ENCODE measurements around the gene GRIPAP1. TPM values are rescaled to one million over a fixed set of nuclear protein-coding genes. Genes with fewer than 3 reads are reported as not detected.
A peak's percentile ranks its signal among the peaks of the same experiment; 100 is the strongest.

The GRIPAP1 gene
- total RNA-seq, 1 donor from 2014 or later = 43.4 TPM

DNA sequence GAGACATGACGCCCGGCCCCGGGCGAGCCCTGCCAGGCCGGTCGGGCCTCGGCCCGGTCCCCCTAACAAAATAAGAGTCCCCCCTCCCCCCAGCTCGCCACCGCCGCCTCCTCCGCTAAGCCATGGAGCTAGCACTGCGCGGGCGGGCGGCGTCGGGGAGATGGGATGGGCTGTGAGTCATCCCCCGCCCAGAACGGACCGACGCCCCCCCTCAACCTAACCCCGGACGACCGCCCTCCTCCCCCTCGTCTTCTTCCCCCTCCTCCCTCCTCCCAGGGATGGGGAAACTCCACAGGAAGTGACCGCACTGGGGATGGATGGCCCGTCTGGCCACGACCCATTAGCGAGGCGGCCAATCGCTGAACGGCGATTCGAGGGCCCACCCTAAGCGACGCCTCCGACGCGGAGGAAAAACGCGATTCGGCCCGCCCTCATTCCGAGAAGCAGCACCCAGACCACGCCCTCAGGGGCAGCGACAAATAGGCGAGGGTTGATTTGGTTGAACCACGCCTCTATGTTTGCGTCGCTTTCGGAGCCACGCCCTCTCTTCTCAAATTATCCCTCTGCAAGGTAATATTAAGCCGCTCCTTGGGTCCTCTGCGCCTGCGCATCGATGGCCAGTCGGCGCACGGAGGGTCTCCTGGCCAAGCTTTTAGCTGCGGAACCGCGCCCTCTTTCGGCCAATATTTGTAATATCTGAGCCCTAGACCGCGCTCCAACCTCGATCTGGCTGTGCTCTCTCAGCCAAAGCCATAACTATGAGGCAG lies 41.3 kb upstream of the GRIPAP1 start, which contains the start of gene TFE3:
Gene TFE3 (minus strand): TSS at position 138 of the 767 bp plus-strand sequence. CDS start 131 bp downstream, at position 7.
- peak; percentile 100 for FAIRE-seq
- no peak for TF ChIP-seq EZH2 (IDR thresholded peaks at IDR 0.05; ENCODE audit: insufficient read depth, low read length)
- TF ChIP-seq, protein P1, sequence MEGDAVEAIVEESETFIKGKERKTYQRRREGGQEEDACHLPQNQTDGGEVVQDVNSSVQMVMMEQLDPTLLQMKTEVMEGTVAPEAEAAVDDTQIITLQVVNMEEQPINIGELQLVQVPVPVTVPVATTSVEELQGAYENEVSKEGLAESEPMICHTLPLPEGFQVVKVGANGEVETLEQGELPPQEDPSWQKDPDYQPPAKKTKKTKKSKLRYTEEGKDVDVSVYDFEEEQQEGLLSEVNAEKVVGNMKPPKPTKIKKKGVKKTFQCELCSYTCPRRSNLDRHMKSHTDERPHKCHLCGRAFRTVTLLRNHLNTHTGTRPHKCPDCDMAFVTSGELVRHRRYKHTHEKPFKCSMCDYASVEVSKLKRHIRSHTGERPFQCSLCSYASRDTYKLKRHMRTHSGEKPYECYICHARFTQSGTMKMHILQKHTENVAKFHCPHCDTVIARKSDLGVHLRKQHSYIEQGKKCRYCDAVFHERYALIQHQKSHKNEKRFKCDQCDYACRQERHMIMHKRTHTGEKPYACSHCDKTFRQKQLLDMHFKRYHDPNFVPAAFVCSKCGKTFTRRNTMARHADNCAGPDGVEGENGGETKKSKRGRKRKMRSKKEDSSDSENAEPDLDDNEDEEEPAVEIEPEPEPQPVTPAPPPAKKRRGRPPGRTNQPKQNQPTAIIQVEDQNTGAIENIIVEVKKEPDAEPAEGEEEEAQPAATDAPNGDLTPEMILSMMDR (IDR thresholded peaks at IDR 0.05; ENCODE audit: insufficient read depth, low read depth, low read length) = peak; percentile 38
- Mint-ChIP-seq H3K27ac (ENCODE audit: unreplicated experiment) (peak within 1 kb of the TSS; percentile 97), H3K4me3 (ENCODE audit: unreplicated experiment) (peak within 1 kb of the TSS; percentile 97), H3K9me3 (ENCODE audit: unreplicated experiment) (no peaks in the 10 kb centered on the region), H3K4me1 (ENCODE audit: low read depth, unreplicated experiment) (peaks cover 11% of the 10 kb centered on the region), H3K27me3 (ENCODE audit: low read depth, unreplicated experiment) (no peaks in the 10 kb centered on the region), H3K36me3 (ENCODE audit: low read depth, unreplicated experiment) (peaks cover 4% of the 10 kb centered on the region)
- H3K4me2 ChIP-seq (ENCODE audit: low read length) = peak within 1 kb of the TSS; percentile 90
- no peaks in the 10 kb centered on the region for H3K9me3 ChIP-seq (ENCODE audit: insufficient read depth, low read depth, low read length)
- peaks cover 40% of the 10 kb centered on the region for H3K79me2 ChIP-seq (ENCODE audit: insufficient read depth, low read length)
- H3K27me3 ChIP-seq (ENCODE audit: insufficient read depth, low read length) = no peaks in the 10 kb centered on the region
- DNase-seq (ENCODE audit: low read depth) = peak; percentile 95
- peak within 1 kb of the TSS; percentile 77 for H3K4me3 ChIP-seq (ENCODE audit: insufficient read depth, low read depth, low read length)
- H3K36me3 ChIP-seq (ENCODE audit: insufficient read depth, low read length) = peaks cover 4% of the 10 kb centered on the region
- H3K4me1 ChIP-seq (ENCODE audit: insufficient read depth, low read length) = peaks cover 16% of the 10 kb centered on the region
- H3K9ac ChIP-seq (ENCODE audit: low read length) = peak within 1 kb of the TSS; percentile 91
- peaks cover 13% of the 10 kb centered on the region for H4K20me1 ChIP-seq (ENCODE audit: insufficient read depth, low read length)
- H3K27ac ChIP-seq (ENCODE audit: low read depth, low read length) = peak within 1 kb of the TSS; percentile 88
- peak within 1 kb of the TSS; percentile 84 for H2AFZ ChIP-seq (ENCODE audit: low read depth, low read length)

DNA sequence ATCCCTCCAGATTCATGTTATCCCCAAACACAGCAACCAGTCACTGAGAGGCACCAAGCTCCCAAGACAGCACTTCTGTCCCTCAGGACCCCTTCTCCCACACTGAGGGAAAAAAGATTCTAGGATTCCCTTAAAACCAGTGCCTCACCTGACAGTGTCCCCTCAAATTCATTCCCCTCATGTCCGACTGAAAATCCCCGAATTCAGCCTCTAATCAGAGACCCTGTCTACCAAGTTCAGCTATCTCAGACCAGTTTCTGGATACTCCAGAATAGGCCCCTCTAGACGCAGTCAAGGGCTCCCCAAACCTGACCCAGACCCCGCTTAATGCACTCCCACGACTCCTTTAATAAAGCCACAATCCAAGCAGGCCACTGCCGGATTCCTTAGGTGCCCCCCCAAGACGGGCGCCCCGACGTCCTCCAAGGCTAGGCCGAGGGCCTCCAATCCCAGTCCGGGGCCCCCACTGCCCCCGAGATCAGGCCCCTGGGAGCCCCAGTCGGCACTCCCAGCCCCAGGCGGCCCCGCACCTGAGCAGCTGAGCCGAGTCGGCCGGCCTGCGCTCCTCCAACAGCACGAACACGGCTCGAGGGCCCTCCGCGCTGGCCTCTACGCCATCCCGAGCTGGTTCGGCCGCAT lies 40.6 kb upstream of the GRIPAP1 start:
- DNase-seq (ENCODE audit: low read depth) = no peak
- no peaks in the 10 kb centered on the region for H3K27me3 Mint-ChIP-seq (ENCODE audit: low read depth, unreplicated experiment)
- H3K4me1 Mint-ChIP-seq (ENCODE audit: low read depth, unreplicated experiment) = peaks cover 13% of the 10 kb centered on the region
- no peak for TF ChIP-seq EZH2 (IDR thresholded peaks at IDR 0.05; ENCODE audit: insufficient read depth, low read length)
- TF ChIP-seq, protein P1 (IDR thresholded peaks at IDR 0.05; ENCODE audit: insufficient read depth, low read depth, low read length) = no peak
- FAIRE-seq = no peak
- peak overlapping the region; percentile 97 for H3K4me3 Mint-ChIP-seq (ENCODE audit: unreplicated experiment)
- H3K27me3 ChIP-seq (ENCODE audit: insufficient read depth, low read length) = no peaks in the 10 kb centered on the region
- H3K9me3 Mint-ChIP-seq (ENCODE audit: unreplicated experiment) = no peaks in the 10 kb centered on the region
- H4K20me1 ChIP-seq (ENCODE audit: insufficient read depth, low read length) = peaks cover 14% of the 10 kb centered on the region
- peaks cover 7% of the 10 kb centered on the region for H3K36me3 Mint-ChIP-seq (ENCODE audit: low read depth, unreplicated experiment)
- peaks cover 47% of the 10 kb centered on the region for H3K79me2 ChIP-seq (ENCODE audit: insufficient read depth, low read length)
- H3K4me3 ChIP-seq (ENCODE audit: insufficient read depth, low read depth, low read length) = peak overlapping the region; percentile 77
- H2AFZ ChIP-seq (ENCODE audit: low read depth, low read length) = no peak overlapping the region
- peak overlapping the region; percentile 90 for H3K4me2 ChIP-seq (ENCODE audit: low read length)
- H3K9me3 ChIP-seq (ENCODE audit: insufficient read depth, low read depth, low read length) = no peaks in the 10 kb centered on the region
- H3K27ac Mint-ChIP-seq (ENCODE audit: unreplicated experiment) = peak overlapping the region; percentile 97
- H3K36me3 ChIP-seq (ENCODE audit: insufficient read depth, low read length) = peaks cover 7% of the 10 kb centered on the region
- H3K9ac ChIP-seq (ENCODE audit: low read length) = peak overlapping the region; percentile 91
- H3K4me1 ChIP-seq (ENCODE audit: insufficient read depth, low read length) = peaks cover 18% of the 10 kb centered on the region
- peak overlapping the region; percentile 88 for H3K27ac ChIP-seq (ENCODE audit: low read depth, low read length)

Data from astrocyte (in vitro differentiated cells and primary cell).